HEK293 (cell line): ENCODE measurements around the gene RACK1.
A peak's percentile ranks its signal among the peaks of the same experiment; 100 is the strongest.

Experiments
- ATF2 ChIP-seq: fragments of 450-650 bp; formaldehyde crosslinking; IDR thresholded peaks from 2 replicates; pipeline ENCODE4 v1.5.1; 2016; ENCODE audit warnings: missing biosample characterization, missing genetic modification characterization, low read depth
- BCL6B ChIP-seq: fragments of 450-650 bp; formaldehyde crosslinking; IDR thresholded peaks from 2 replicates; pipeline ENCODE4 v1.5.1; 2017; ENCODE audit warnings: missing biosample characterization, missing genetic modification characterization
- GLIS2 ChIP-seq: fragments of 450-650 bp; formaldehyde crosslinking; IDR thresholded peaks from 2 replicates; pipeline ENCODE4 v1.5.1; 2016; ENCODE audit warnings: missing biosample characterization, missing genetic modification characterization
- HIC1 ChIP-seq: fragments of 450-650 bp; formaldehyde crosslinking; IDR thresholded peaks from 2 replicates; pipeline ENCODE4 v1.5.1; 2016; ENCODE audit warnings: missing biosample characterization, missing genetic modification characterization
- KLF8 ChIP-seq: fragments of 450-650 bp; formaldehyde crosslinking; IDR thresholded peaks from 2 replicates; pipeline ENCODE4 v1.5.1; 2016; ENCODE audit warnings: missing biosample characterization, missing genetic modification characterization
- MZF1 ChIP-seq: fragments of 450-650 bp; formaldehyde crosslinking; IDR thresholded peaks from 2 replicates; pipeline ENCODE4 v1.5.1; 2017; ENCODE audit warnings: missing biosample characterization, missing genetic modification characterization, borderline replicate concordance
- RBAK ChIP-seq: fragments of 450-650 bp; formaldehyde crosslinking; IDR thresholded peaks from 2 replicates; pipeline ENCODE4 v1.5.1; 2016; ENCODE audit warnings: missing biosample characterization, missing genetic modification characterization
- SP3 ChIP-seq: fragments of 450-650 bp; formaldehyde crosslinking; IDR thresholded peaks from 2 replicates; pipeline ENCODE4 v1.5.1; 2016; ENCODE audit warnings: missing biosample characterization, missing genetic modification characterization
- SP7 ChIP-seq: fragments of 450-650 bp; formaldehyde crosslinking; IDR thresholded peaks from 2 replicates; pipeline ENCODE4 v1.5.1; 2016; ENCODE audit warnings: missing biosample characterization, missing genetic modification characterization
- ZBTB20 ChIP-seq: fragments of 450-650 bp; formaldehyde crosslinking; IDR thresholded peaks from 2 replicates; pipeline ENCODE4 v1.5.1; 2016; ENCODE audit warnings: missing biosample characterization, missing genetic modification characterization
- ZBTB48 ChIP-seq: fragments of 450-650 bp; formaldehyde crosslinking; IDR thresholded peaks from 2 replicates; pipeline ENCODE4 v1.5.1; 2016; ENCODE audit warnings: missing biosample characterization, missing genetic modification characterization
- ZFHX2 ChIP-seq: fragments of 450-650 bp; formaldehyde crosslinking; conservative IDR thresholded peaks from 2 replicates; pipeline ENCODE4 v1.5.1; 2016; ENCODE audit warnings: missing biosample characterization, missing genetic modification characterization
- ZIC2 ChIP-seq: fragments of 450-650 bp; formaldehyde crosslinking; IDR thresholded peaks from 2 replicates; pipeline ENCODE4 v1.5.1; 2016; ENCODE audit warnings: missing biosample characterization, missing genetic modification characterization
- ZNF114 ChIP-seq: fragments of 450-650 bp; formaldehyde crosslinking; IDR thresholded peaks from 2 replicates; pipeline ENCODE4 v1.5.0; 2017; ENCODE audit warnings: missing biosample characterization, missing genetic modification characterization
- ZNF335 ChIP-seq: fragments of 450-650 bp; formaldehyde crosslinking; conservative IDR thresholded peaks from 2 replicates; pipeline ENCODE4 v1.5.1; 2016; ENCODE audit warnings: missing biosample characterization, missing genetic modification characterization
- ZNF391 ChIP-seq: fragments of 450-650 bp; formaldehyde crosslinking; IDR thresholded peaks from 2 replicates; pipeline ENCODE4 v1.5.1; 2016; ENCODE audit warnings: low read depth, missing biosample characterization, missing genetic modification characterization, borderline replicate concordance
- ZNF473 ChIP-seq: fragments of 450-650 bp; formaldehyde crosslinking; IDR thresholded peaks from 2 replicates; pipeline ENCODE4 v1.5.1; 2017; ENCODE audit warnings: missing biosample characterization, missing genetic modification characterization
- ZNF529 ChIP-seq: fragments of 450-650 bp; formaldehyde crosslinking; IDR thresholded peaks from 2 replicates; pipeline ENCODE4 v1.5.1; 2017; ENCODE audit warnings: missing genetic modification characterization, missing biosample characterization; ENCODE audit not compliant: insufficient replicate concordance
- ZNF610 ChIP-seq: fragments of 450-650 bp; formaldehyde crosslinking; IDR thresholded peaks from 2 replicates; pipeline ENCODE4 v1.5.1; 2016; ENCODE audit warnings: missing biosample characterization, missing genetic modification characterization, borderline replicate concordance
- ZNF629 ChIP-seq: fragments of 450-650 bp; formaldehyde crosslinking; IDR thresholded peaks from 2 replicates; pipeline ENCODE4 v1.5.1; 2017; ENCODE audit warnings: missing biosample characterization, missing genetic modification characterization
- ZNF747 ChIP-seq: fragments of 450-650 bp; formaldehyde crosslinking; IDR thresholded peaks from 2 replicates; pipeline ENCODE4 v1.5.1; 2016; ENCODE audit warnings: missing biosample characterization, missing genetic modification characterization
- ZSCAN30 ChIP-seq: fragments of 450-650 bp; IDR thresholded peaks from 2 replicates; pipeline ENCODE4 v1.5.1; 2018; ENCODE audit warnings: missing biosample characterization, mild to moderate bottlenecking, missing genetic modification characterization, moderate library complexity

RACK1 gene

GRCh38 chr5:181191526-181192336 lies 52.0 kb downstream of the RACK1 start (continued):
- TF ChIP-seq ZSCAN30 (tag by site-specific recombination) = peak; percentile 99
- TF ChIP-seq ATF2 (tag by site-specific recombination) = no peak
- TF ChIP-seq ZBTB20 (tag by site-specific recombination) = peak; percentile 70
- TF ChIP-seq SP3 (tag by site-specific recombination) = peak; percentile 87
- TF ChIP-seq KLF8 = peak; percentile 19
- 0 out of 2 replicates have a peak, but pooled peaks have one; percentile 16 for TF ChIP-seq ZNF391 (tag by site-specific recombination)
- TF ChIP-seq ZIC2 (tag by site-specific recombination) = peak; percentile 43
- no peak for TF ChIP-seq ZNF747
- TF ChIP-seq ZNF335 (tag by site-specific recombination) = peak; percentile 76
- TF ChIP-seq BCL6B (tag by site-specific recombination) = no peak
- no peak for TF ChIP-seq ZNF473 (tag by site-specific recombination)
- no peak for TF ChIP-seq HIC1
- TF ChIP-seq GLIS2 (tag by site-specific recombination) = peak; percentile 50
- TF ChIP-seq ZNF610 (tag by site-specific recombination) = peak; percentile 17; the same call in 1 of the 2 replicates
- TF ChIP-seq MZF1 (tag by site-specific recombination) = 0 out of 2 replicates have a peak, but pooled peaks have one; percentile 25
- TF ChIP-seq ZNF629 (tag by site-specific recombination) = peak; percentile 73
- peak; percentile 72 for TF ChIP-seq SP7 (tag by site-specific recombination)
- TF ChIP-seq ZNF114 = no peak
- TF ChIP-seq ZBTB48 (tag by site-specific recombination) = 0 out of 2 replicates have a peak, but pooled peaks have one; percentile 18
- peak; percentile 72 for TF ChIP-seq ZFHX2
- no peak for TF ChIP-seq ZNF529 (tag by site-specific recombination)
- TF ChIP-seq RBAK (tag by site-specific recombination) = no peak
